ENCODE data around the gene TMPRSS3. TPM values are rescaled to one million over a fixed set of nuclear protein-coding genes. Genes with fewer than 3 reads are reported as not detected.

Gene TMPRSS3
- total RNA-seq, 1 experiment from 2014 or later, result 10.3 TPM

GRCh38 chr21:42393443-42393950, 2.4 kb downstream of the TMPRSS3 start:
- DNase-seq, result no peak
- H3K4me3 Mint-ChIP-seq (ENCODE audit: low read depth, unreplicated experiment), result no peak overlapping the region
- CTCF ChIA-PET, result interaction anchor here (0.5 kb wide), 1 partner anchor 577 kb away, joined by 4 read pairs; no protein-coding TSS in a partner anchor
- H3K4me1 Mint-ChIP-seq (ENCODE audit: low read depth, unreplicated experiment), result peaks cover 41% of the 10 kb centered on the region
- H3K27me3 Mint-ChIP-seq (ENCODE audit: unreplicated experiment), result no peaks in the 10 kb centered on the region
- BruUV-seq (replicated peaks), result no TSS peak
- no peaks in the 10 kb centered on the region for H3K9me3 Mint-ChIP-seq (ENCODE audit: low read depth, unreplicated experiment)
- H3K27ac Mint-ChIP-seq (ENCODE audit: unreplicated experiment), result no peak overlapping the region
- peaks cover 5% of the 10 kb centered on the region for H3K36me3 Mint-ChIP-seq (ENCODE audit: insufficient read depth, unreplicated experiment)
- intact Hi-C loops (cut with micrococcal nuclease; ENCODE audit: unreplicated experiment), result no loop called here
- TF ChIP-seq CTCF (IDR thresholded peaks at IDR 0.05; ENCODE audit: unreplicated experiment), result no peak

GRCh38 chr21:42392731-42393442, 3.0 kb downstream of the TMPRSS3 start:
- BruUV-seq (replicated peaks), result no TSS peak
- H3K27ac Mint-ChIP-seq (ENCODE audit: unreplicated experiment), result no peak overlapping the region
- no peaks in the 10 kb centered on the region for H3K27me3 Mint-ChIP-seq (ENCODE audit: unreplicated experiment)
- CTCF ChIA-PET, result interaction anchor here (0.5 kb wide), 1 partner anchor 578 kb away, joined by 4 read pairs; no protein-coding TSS in a partner anchor
- no peak overlapping the region for H3K4me3 Mint-ChIP-seq (ENCODE audit: low read depth, unreplicated experiment)
- H3K36me3 Mint-ChIP-seq (ENCODE audit: insufficient read depth, unreplicated experiment), result peaks cover 9% of the 10 kb centered on the region
- no peak for TF ChIP-seq CTCF (IDR thresholded peaks at IDR 0.05; ENCODE audit: unreplicated experiment)
- H3K4me1 Mint-ChIP-seq (ENCODE audit: low read depth, unreplicated experiment), result peaks cover 46% of the 10 kb centered on the region
- no peak for DNase-seq
- intact Hi-C loops (cut with micrococcal nuclease; ENCODE audit: unreplicated experiment), result no loop called here
- H3K9me3 Mint-ChIP-seq (ENCODE audit: low read depth, unreplicated experiment), result no peaks in the 10 kb centered on the region

- no TSS peak for BruUV-seq (replicated peaks)
- CTCF ChIA-PET, result no interaction called here
- Mint-ChIP-seq H3K27me3 (ENCODE audit: unreplicated experiment) (no peaks in the 10 kb centered on the region), H3K9me3 (ENCODE audit: low read depth, unreplicated experiment) (no peaks in the 10 kb centered on the region), H3K36me3 (ENCODE audit: insufficient read depth, unreplicated experiment) (peaks cover 9% of the 10 kb centered on the region), H3K4me1 (ENCODE audit: low read depth, unreplicated experiment) (peaks cover 59% of the 10 kb centered on the region), H3K27ac (ENCODE audit: unreplicated experiment) (no peak overlapping the region), H3K4me3 (ENCODE audit: low read depth, unreplicated experiment) (no peak overlapping the region)
- intact Hi-C loops (cut with micrococcal nuclease; ENCODE audit: unreplicated experiment), result no loop called here
- no peak for DNase-seq
- no peak for TF ChIP-seq CTCF (IDR thresholded peaks at IDR 0.05; ENCODE audit: unreplicated experiment)
Observed at GRCh38 chr21:42391297-42391696, 4.6 kb downstream of the TMPRSS3 start.

GRCh38 chr21:42390696-42391095, 5.2 kb downstream of the TMPRSS3 start:
- Mint-ChIP-seq H3K36me3 (ENCODE audit: insufficient read depth, unreplicated experiment) (peaks cover 9% of the 10 kb centered on the region), H3K4me1 (ENCODE audit: low read depth, unreplicated experiment) (peaks cover 57% of the 10 kb centered on the region), H3K9me3 (ENCODE audit: low read depth, unreplicated experiment) (no peaks in the 10 kb centered on the region), H3K27ac (ENCODE audit: unreplicated experiment) (no peak overlapping the region), H3K4me3 (ENCODE audit: low read depth, unreplicated experiment) (no peak overlapping the region), H3K27me3 (ENCODE audit: unreplicated experiment) (no peaks in the 10 kb centered on the region)
- TF ChIP-seq CTCF (IDR thresholded peaks at IDR 0.05; ENCODE audit: unreplicated experiment), result no peak
- CTCF ChIA-PET, result no interaction called here
- no TSS peak for BruUV-seq (replicated peaks)
- DNase-seq, result no peak
- intact Hi-C loops (cut with micrococcal nuclease; ENCODE audit: unreplicated experiment), result no loop called here

Data from Calu3 (cell line).